ENCODE measurements around the gene HSPBAP1. TPM values are rescaled to one million over a fixed set of nuclear protein-coding genes. Genes with fewer than 3 reads are reported as not detected.

Gene HSPBAP1
- total and polyA plus RNA-seq, 2 of the 13 experiments (the other 11 are each of a cell fraction or from before 2014, with no cell fraction given): 4.2 to 5.1 TPM

GRCh38 chr3:122826278-122826677 is 32.6 kb upstream of the HSPBAP1 start:
- no peak for DNase-seq (ENCODE audit: low spot score)
- Histone ChIP-seq H3K4me3 (replicated peaks in 1 of 3; ENCODE audit: insufficient read depth in 1 of 3, low read depth in 2 of 3, low read length in 3 of 3) (no peak overlapping the region), H2AFZ (ENCODE audit: low read length) (no peak overlapping the region), H3K9ac (ENCODE audit: insufficient read depth, low read depth, low read length) (no peak overlapping the region), H3K36me3 (replicated peaks in 1 of 2; ENCODE audit: control insufficient read depth in 1 of 2, insufficient read depth in 2 of 2, low read length in 2 of 2) (0 out of 5 replicates have a peak, but pooled peaks cover 0 to 9% of the 10 kb centered on the region in 2 experiments), H3K27me3 (ENCODE audit: control insufficient read depth in 1 of 2, insufficient read depth in 2 of 2, low read length in 2 of 2) (no peaks in the 10 kb centered on the region), H3K9me3 (ENCODE audit: low read length) (no peaks in the 10 kb centered on the region), H3K79me2 (ENCODE audit: insufficient read depth, low read length) (no peaks in the 10 kb centered on the region), H3K27ac (ENCODE audit: extremely low read length, insufficient read depth, low read length) (no peak overlapping the region), H3K4me2 (ENCODE audit: low read depth, low read length) (no peak overlapping the region), H4K20me1 (ENCODE audit: insufficient read depth, low read length) (no peaks in the 10 kb centered on the region), H3K4me1 (ENCODE audit: insufficient read depth, low read length) (no peaks in the 10 kb centered on the region)
- 88% methylated on average over 1 of the region's 1 CpG for WGBS (ENCODE audit: low lambda C conversion rate)
- CTCF ChIA-PET (ENCODE audit: low intra/inter-chr PET ratio, low total read pairs): no interaction called here
- no peak for FAIRE-seq
- POLR2A ChIA-PET: no interaction called here
- BruUV-seq (replicated peaks): no TSS peak
- in situ Hi-C loops (cut with HindIII; ENCODE audit: extremely low pct_ligation_motif_present, low pct_unique_long_range_greater_than_20kb): no loop called here
- TF ChIP-seq KAT7 (CRISPR knock-in tag; IDR thresholded peaks at IDR 0.05; ENCODE audit: borderline replicate concordance): no peak
- TF ChIP-seq RCOR2 (CRISPR knock-in tag; IDR thresholded peaks at IDR 0.05): no peak
- TF ChIP-seq HNRNPK (IDR thresholded peaks at IDR 0.05; ENCODE audit: low read depth, low read length, poor library complexity, severe bottlenecking): no peak
- no peak for TF ChIP-seq PCBP1 (IDR thresholded peaks at IDR 0.05; ENCODE audit: borderline replicate concordance, low read depth, low read length)
- TF ChIP-seq ZBTB20 (CRISPR knock-in tag; IDR thresholded peaks at IDR 0.05; ENCODE audit: borderline replicate concordance, low read depth): no peak
- no peak for TF ChIP-seq ZNF720 (CRISPR knock-in tag; IDR thresholded peaks at IDR 0.05)
- TF ChIP-seq ZNF780A (CRISPR knock-in tag; IDR thresholded peaks at IDR 0.05): no peak
- no peak for TF ChIP-seq TEAD3 (CRISPR knock-in tag; optimal IDR thresholded peaks at IDR 0.05; ENCODE audit: borderline replicate concordance)
- ATAC-seq: no peak
- intact Hi-C loops (cut with micrococcal nuclease; ENCODE audit: unreplicated experiment): no loop called here

- H4K20me1 ChIP-seq (ENCODE audit: insufficient read depth, low read length): no peaks in the 10 kb centered on the region
- H3K4me2 ChIP-seq (ENCODE audit: low read depth, low read length): no peak overlapping the region
- in situ Hi-C loops (cut with HindIII; ENCODE audit: extremely low pct_ligation_motif_present, low pct_unique_long_range_greater_than_20kb): no loop called here
- 93% methylated on average over 4 of the region's 4 CpGs for WGBS (ENCODE audit: low lambda C conversion rate)
- DNase-seq (ENCODE audit: low spot score) (no peak), ATAC-seq (no peak), FAIRE-seq (no peak)
- H3K27me3 ChIP-seq (ENCODE audit: control insufficient read depth in 1 of 2, insufficient read depth in 2 of 2, low read length in 2 of 2): no peaks in the 10 kb centered on the region
- H3K4me1 ChIP-seq (ENCODE audit: insufficient read depth, low read length): no peaks in the 10 kb centered on the region
- no peaks in the 10 kb centered on the region for H3K79me2 ChIP-seq (ENCODE audit: insufficient read depth, low read length)
- H3K9me3 ChIP-seq (ENCODE audit: low read length): no peaks in the 10 kb centered on the region
- no peak overlapping the region for H3K27ac ChIP-seq (ENCODE audit: extremely low read length, insufficient read depth, low read length)
- no peak overlapping the region for H3K4me3 ChIP-seq (replicated peaks in 1 of 3; ENCODE audit: insufficient read depth in 1 of 3, low read depth in 2 of 3, low read length in 3 of 3)
- CTCF ChIA-PET (ENCODE audit: low intra/inter-chr PET ratio, low total read pairs): no interaction called here
- POLR2A ChIA-PET: no interaction called here
- H3K9ac ChIP-seq (ENCODE audit: insufficient read depth, low read depth, low read length): no peak overlapping the region
- 0 out of 5 replicates have a peak, but pooled peaks cover 0 to 9% of the 10 kb centered on the region in 2 experiments for H3K36me3 ChIP-seq (replicated peaks in 1 of 2; ENCODE audit: control insufficient read depth in 1 of 2, insufficient read depth in 2 of 2, low read length in 2 of 2)
- H2AFZ ChIP-seq (ENCODE audit: low read length): no peak overlapping the region
- BruUV-seq (replicated peaks): no TSS peak
- intact Hi-C loops (cut with micrococcal nuclease; ENCODE audit: unreplicated experiment): no loop called here
- no peak for TF ChIP-seq ZZZ3 (CRISPR knock-in tag; IDR thresholded peaks at IDR 0.05; ENCODE audit: borderline replicate concordance)
- TF ChIP-seq GLI4 (CRISPR knock-in tag; IDR thresholded peaks at IDR 0.05; ENCODE audit: borderline replicate concordance): no peak
- no peak for TF ChIP-seq PLRG1 (conservative IDR thresholded peaks at IDR 0.05)
- TF ChIP-seq KLF16 (CRISPR knock-in tag; IDR thresholded peaks at IDR 0.05): no peak
- TF ChIP-seq UBTF (CRISPR knock-in tag; IDR thresholded peaks at IDR 0.05): no peak
Measured at GRCh38 chr3:122825460-122825859, 31.8 kb upstream of the HSPBAP1 start.

Data from HepG2 (cell line).